NCI-H2227 (cell line): ENCODE data around the gene OGT.
"Not testable (repeated sequence)": the region's sequence is repeated elsewhere in the genome, so short reads cannot be mapped to it uniquely, and the experiment has no call there.

Experiments
- DNase-seq: peaks from one replicate; lab custom pipeline; 2025; ENCODE audit not compliant: unreplicated experiment; lab: John Stamatoyannopoulos, UW

OGT gene

DNA sequence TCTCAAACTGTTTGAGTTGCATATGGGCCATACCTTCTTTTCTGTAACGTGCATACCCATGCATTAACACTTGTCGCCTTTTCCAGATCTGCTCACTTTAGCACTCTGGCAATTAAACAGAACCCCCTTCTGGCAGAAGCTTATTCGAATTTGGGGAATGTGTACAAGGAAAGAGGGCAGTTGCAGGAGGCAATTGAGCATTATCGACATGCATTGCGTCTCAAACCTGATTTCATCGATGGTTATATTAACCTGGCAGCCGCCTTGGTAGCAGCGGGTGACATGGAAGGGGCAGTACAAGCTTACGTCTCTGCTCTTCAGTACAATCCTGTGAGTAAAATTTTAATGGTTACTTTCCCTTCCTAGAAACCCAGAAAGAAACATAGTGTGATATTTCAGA, 4.8 kb downstream of the OGT start:
- no peak for DNase-seq

DNA sequence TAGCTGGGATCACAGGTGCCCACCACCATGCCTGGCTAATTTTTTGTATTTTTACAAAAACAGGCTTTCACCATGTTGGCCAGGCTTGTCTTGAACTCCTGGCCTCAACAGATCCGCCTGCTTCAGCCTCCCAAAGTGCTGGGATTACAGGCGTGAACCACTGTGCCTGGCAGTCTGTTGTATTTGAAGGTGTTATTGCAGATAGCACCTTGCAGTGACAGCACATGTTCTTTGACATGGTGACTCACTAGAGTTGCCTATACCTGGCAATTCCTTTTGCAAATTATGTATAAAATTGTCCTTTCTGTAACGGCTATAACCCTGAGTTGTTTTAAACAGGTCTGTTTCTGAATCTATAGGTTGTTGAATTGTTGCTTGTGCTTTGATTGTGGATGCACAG, 7.9 kb downstream of the OGT start:
- no peak for DNase-seq

DNA sequence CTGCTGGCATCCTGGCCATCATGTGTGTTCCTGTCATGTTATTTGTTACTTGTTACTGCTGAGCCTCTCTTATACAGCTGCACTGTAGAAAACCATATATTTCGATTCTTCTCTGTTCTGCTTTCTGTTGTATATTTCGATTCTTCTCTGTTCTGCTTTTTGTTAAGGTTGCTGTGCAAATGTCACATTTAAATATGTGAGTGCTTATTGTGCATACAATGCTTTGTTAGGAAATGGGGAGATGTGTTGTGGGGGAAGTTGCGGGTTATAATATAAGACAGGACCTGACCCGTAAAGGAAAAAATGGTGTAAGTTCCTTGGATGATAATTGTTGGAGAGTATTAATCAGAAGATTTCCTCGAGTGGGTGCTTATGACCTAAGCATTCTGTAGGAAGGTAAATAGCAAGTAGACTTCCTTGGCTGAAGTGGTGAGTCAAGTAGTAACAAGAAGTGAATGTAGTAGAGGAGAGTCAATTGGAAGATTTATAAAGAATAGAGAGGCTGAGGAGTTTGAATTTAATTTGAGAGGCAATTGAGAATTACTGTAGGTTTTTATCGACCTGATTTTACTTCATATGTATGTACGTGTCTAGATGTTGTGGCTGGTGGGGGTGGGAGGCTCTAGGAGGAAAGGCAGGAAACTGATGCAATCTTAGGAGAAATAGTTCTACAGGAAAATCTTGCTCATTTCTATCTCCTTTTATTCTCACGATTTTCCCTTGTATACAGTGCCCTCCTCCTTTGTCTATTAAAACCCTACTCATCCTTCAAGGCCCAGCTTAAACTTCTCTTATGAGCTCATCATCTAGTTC, 8.5 kb downstream of the OGT start:
- no peak for DNase-seq

DNA sequence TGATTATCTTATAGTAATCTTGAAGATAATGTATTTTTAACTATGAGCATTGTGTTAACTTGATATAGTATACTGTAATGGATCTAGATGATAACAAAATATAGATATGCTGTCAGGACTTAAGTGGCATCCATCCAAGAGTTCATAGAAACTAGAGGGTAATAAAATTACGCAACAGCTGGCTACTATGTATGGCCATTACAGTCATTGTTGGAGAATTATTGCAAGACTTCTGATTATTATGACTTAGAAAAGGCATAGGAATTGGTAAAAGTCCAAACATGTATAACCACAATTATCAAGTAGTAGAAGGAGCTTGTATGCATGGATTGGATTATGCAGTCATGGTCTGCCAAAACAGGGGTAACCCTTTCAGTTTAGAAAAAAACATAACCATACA, 9.5 kb downstream of the OGT start:
- no peak for DNase-seq

DNA sequence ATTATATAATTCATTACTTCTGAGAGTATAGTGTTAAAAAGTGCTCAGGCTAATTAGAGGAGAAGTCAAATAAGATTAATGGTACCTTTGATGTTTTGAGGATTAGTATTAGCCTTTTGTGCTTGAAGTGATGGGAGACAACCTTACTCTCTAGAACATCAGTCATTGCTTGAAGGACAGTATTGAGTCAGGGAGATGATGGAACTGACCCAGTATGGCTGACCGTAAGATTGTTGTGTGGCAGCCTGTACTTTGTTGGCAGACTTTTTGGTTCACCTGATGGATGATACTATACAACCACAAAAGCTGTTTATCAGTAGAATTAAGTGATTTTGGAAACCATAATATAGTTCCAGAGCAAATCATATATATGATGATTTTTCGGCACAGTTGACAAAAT, 9.9 kb downstream of the OGT start:
- no peak for DNase-seq

DNA sequence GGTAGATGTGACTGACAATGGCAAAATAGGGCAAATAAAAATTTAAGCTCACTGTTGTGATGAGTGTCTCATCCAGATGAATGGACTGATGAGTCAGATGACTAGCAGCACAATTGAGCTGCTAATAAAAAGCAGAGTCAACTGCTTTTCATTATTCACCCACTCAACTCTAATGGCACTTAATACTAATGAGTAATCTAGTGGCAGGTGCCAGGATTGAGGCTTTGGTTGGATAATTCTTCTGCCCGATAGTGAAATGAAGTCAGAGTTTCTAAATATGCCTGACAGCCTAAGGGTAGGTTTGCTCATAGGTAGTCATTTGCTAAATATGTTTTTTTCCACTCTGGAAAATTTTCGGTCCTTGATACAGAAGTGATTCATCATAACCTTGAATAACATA, 10.4 kb downstream of the OGT start:
- no peak for DNase-seq

DNA sequence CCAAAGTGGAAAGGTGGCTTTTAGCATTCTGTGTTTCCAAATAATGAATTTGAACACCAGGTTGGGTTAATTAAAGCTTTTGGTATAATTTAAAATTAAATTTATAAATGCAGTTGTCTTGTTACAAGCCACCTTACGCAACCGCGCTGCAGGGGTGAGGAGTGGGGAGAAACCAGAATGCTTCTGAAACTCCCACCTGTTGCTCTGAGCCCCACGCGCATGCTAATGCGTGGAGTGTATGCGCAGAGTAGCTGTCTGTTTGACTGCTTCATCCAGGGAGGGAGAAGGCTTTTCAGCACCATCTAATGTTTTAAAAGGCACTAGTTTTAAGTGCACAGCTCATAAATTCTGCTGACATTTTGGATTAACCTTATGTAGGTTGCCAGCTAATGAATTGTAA, 12.5 kb downstream of the OGT start:
- DNase-seq = no peak

DNA sequence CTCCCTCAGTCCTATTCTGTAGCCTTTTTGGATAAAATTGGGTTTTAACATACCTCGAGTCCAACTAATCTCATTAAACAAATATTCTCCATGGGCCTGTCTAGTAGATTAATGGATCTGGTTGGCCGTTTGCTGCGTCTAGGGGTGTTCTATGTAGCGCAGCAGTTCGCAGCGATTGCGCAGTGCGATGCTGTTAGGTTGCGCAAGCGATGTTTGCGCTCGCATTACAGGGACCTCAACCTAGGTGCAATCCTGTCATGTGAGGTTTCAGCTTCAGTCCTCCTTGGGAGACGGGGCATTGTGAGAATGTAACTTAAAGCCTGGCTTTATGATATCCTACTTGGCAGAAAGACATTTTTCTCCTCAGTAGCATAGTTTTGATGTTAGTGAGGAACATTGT, 14.0 kb downstream of the OGT start:
- DNase-seq = no peak

DNA sequence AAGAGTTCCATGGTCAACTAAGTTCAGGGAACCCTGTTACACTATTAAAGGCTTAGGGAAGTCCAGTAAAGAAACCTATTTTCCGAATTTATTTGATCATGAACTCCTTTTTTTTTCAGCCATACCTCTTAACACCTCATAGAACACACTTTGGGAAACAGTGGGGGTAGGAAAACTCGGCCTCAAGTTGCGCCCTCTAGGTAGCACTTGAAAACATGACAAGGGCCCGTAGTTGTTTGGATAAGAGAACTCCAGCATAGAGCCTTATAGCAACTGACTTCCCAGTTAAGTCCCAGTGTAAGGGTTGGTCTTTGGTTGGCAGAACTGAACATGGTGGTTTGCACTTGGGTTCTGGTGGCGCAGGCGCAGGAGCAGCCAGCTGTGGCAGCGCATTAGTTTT, 14.4 kb downstream of the OGT start:
- DNase-seq = no peak

DNA sequence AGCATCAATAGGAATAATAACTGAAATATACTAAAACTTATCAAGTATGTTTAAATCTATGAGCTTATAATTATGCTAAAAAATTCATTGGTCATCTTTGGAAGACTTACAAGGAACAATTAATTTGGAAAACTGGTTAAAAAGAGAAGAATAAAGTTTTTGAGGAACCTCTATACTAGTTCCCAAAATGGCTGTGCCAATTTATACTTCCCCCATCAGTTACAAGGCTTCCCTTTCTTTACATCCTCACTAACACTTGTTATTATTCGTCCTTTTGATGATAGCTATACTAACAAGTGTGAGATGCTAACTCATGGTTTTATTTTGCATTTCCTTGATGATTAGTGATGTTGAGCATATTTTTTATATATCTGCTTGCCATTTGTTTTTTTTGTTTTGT, 17.1 kb downstream of the OGT start:
- no peak for DNase-seq

DNA sequence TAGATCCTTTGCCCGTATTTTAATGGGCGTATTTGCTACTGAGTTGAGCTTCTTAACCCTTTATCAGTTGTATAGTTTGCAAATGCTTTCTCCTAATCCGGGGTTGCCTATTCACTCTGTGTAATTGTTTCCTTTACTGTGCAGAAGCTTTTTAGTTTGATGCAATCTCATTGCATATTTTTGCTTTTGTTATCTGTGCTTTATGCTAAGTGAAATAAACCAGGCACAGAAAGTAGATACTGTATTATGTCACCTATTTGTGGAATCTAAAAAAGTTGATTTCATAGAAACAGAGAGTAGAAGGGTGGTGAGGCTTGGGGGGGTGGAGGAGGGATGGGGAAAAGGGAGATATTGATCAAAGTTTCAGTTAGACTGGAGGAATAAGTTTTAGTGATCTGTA, 17.7 kb downstream of the OGT start:
- no peak for DNase-seq

DNA sequence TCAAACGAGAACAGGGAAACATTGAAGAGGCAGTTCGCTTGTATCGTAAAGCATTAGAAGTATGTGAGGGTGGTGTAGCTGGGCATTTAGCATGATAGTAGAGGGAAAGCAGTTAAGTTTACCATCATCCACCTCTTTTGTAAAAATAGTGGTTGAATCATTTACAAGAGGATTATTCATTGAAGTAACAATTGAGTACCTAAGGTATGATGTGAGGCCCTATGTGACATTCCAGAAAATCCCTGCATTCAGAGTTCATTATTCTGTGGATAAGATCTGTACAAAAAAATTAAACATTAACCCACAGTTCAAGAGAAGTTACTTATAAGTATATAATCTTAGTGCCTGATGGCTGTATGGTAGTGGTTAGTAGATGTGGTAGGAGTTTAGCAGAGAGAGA, 23.1 kb downstream of the OGT start:
- no peak for DNase-seq

DNA sequence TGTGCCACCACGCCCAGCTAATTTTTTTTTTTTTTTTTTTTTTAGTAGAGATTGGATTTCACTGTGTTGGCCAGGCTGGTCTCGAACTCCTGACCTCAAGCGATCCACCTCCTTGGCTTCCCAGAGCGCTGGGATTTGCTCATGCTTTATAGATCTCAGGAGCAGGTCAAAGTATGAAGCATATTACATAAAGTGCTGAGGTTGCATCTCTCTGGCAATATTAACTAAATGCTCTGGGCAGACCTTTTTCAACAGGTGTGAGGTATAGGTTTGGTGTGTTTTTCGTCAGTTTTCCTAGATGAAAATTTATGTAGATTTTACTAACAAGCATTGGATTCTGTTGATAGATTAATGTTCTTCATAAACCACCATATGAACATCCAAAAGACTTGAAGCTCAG, 26.0 kb downstream of the OGT start:
- no peak for DNase-seq

DNA sequence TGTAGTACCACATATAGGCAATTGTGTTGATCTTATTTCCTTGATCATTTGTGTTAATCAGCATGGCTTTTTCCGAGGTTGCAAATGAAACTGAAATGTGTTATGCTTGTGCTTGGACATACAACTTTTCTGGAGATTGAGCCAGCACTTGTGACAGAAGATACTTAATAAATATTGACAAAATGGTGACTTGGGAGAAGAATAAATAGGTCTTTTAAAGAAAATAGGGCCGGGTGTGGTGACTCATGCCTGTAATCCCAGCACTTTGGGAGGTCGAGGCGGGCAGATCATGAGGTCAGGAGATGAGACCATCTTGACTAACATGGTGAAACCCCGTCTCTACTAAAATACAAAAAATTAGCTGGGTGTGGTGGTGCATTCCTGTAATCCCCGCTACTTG, 26.9 kb downstream of the OGT start:
- DNase-seq = not testable (repeated sequence)

DNA sequence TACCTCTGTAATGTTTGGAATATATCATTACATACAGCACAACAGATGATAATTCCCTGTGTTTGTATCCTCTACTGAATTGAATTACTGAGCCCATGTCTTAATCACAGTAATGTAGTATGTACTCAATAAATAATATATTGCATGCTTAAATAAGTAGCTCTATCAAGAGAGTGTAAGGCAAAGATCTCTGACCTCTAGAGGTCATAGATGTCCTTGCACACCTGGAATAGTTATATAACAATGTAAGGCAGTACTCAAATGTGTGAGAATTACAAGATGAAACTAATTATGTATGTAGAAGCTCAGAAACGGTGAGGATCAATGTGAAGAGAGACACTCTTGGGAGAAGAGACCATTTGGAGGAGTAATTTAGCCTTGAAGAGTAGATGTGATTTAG, 31.0 kb downstream of the OGT start:
- DNase-seq = no peak

DNA sequence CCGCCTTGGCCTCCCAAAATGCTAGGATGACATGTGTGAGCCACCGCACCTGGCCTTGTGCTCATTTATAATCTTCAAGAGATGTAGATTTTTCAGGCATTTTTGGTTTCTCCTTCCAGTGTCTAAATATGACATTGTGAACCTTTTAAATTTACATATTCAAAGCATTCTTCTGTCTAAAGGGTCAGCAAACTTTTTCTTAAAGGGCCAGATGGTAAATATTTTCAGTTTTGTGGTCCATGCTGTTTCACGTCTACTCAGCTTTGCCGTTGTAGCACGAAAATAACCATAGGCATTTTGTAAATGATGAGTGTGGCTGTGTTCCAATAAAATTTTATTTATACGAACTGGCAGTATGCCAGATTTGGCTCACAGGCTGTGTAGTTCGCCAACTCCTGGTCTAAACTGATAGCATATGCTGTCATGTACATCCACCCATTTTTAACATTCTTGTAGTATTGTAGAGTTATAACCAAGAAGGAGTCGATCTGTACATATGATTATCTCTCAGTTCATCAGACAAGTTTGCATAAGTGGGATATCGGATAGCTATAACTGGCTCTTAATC, 32.7 kb downstream of the OGT start:
- no peak for DNase-seq

DNA sequence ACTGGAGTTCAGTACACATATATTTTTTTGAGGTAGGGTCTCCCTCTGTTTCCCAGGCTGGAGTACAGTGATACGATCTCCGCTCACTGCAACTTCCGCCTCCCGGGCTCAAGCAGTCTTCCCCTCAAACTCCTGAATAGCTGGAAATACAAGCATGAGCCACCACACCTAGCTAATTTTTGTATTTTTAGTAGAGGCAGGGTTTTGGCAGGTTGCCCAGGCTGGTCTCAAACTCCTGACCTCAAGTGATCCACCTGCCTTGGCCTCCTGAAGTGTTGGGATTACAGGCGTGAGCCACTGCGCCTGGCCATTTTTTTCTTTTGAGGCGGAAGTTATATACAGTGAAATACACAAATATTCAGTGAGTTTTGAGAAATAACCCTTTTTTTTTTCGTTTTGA, 38.5 kb downstream of the OGT start:
- DNase-seq = not testable (repeated sequence)

DNA sequence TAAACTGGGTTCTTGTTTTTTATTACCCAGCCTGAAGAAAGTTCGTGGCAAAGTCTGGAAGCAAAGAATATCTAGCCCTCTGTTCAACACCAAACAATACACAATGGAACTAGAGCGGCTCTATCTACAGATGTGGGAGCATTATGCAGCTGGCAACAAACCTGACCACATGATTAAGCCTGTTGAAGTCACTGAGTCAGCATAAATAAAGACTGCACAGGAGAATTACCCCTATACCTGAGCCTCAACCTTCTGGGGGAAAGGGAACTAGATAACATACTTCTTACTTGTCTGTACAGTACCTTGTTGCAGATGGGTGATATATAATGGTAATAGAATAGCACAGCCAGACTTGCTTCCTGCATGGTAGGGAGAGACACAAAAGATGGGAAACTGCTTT, 40.7 kb downstream of the OGT start:
- DNase-seq = no peak

DNA sequence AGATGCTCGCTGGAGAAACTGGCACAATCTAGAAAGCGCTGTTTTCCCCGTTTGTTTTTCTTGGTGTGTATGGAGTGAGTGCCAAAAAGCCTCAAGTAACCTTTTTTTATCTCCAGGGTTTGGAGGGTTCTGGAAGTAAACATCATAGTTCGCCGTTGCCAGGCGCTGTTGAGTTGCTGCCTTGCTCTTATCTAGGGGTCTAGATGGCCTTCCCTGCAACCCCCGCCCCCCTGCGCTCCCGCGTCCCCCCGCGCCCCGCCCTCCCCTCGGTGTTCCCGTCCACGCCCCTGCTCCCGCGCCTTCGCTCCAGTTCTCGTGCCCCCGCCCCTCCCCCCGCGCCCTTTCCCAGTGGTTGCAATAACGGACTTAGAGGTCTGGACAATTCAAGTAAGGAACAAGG, 44.8 kb downstream of the OGT start:
- no peak for DNase-seq

DNA sequence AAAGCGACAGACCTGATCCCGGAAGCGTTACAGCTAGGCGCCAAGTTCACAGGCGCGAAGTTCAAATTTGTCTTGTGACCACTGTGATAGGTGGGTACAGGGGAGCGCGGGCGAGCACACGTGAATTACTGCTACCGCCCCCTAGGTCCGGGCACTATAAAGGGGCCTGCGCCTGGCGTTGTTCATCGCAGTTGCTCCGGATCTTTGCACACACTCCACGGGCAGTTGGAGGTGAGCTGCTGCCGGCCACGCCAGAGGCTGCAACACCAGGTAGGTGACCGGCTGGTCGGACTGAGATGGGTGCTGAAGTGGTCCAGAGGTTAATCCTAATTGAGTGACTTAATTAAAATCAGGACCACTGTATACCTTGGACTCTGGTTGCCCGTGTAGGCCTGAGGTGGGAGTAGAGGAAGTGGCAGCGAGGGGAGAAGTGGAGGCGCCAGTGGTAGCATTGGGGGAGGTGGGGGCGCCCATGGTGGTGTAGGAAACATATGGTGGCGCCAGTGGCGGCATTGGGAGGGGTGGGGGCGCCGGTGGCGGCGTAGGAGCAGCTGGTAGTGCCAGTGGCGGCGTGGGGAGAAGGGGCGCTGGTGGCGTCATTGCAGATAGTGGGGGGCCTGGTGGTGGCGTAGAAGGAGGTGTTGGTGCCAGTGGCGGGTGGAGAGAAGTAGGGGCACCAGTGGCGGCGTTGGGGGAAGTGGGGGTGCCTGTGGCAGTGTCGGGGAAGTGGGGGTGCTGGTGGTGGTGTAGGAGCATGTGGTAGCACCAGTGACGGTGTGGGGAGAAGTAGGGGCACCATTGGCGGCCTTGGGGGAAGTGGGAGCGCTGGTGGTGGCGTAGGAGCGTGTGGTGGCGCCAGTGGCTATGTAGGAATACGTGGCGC, 45.6 kb downstream of the OGT start, which contains the start of gene GCNA:
Gene GCNA (plus strand): TSS at position 185 of the 883 bp plus-strand sequence. CDS start 2,385 bp downstream, outside the sequence.
- DNase-seq = no peak

DNA sequence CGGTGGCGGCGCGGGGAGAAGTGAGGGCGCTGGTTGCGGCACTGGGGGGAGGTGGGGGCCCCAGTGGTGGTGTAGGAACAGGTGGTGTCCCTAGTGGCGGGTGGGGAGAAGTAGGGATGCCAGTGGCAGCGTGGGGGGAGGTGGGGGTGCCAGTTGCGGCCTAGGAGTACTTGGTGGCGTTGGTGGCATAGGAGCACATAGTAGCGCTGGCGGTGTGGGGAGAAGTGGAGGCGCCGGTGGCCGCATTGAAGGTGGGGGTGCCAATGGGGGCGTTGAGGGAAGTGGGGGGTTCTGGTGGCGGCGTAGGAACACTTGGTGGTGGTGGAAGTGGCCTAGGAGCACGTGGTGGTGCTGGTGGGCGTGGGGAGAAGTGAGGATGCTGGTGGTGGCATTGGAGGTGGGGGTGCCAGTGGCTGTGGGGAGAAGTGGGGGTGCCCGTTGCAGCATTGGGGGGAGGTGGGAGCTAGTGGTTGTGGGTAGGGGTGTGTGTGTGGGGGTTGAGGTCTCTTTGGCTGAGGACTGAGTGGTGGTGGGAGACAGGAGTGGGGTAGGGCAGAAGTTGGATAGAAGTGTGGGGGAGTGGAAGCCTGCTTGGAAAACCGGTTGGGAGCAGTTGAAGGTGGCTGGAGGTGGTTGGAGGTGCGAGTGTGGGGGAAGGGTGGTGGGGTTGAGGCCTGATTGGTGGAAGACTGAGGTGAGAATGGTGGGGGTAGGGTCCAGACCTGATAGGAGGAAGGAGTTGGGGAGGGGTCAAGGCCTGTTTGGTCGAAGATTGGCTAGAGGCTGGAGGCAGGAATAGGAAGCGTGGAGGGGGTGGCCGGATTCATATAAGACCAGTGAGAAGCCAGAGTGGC, 46.5 kb downstream of the OGT start:
- DNase-seq = no peak
